Measurements from ENCODE around the gene SBF2. TPM values are rescaled to one million over a fixed set of nuclear protein-coding genes. Genes with fewer than 3 reads are reported as not detected.

Gene SBF2
- total RNA-seq, 3 donors from 2014 or later (not counting 1 experiment from before 2014, with no cell fraction given) = 25.2 to 26.9 (median 26.3) TPM

GRCh38 chr11:10328314-10329098 lies 34.5 kb upstream of the SBF2 start:
- Mint-ChIP-seq H3K36me3 (no peaks in the 10 kb centered on the region), H3K4me3 (no peak overlapping the region), H3K9me3 (no peaks in the 10 kb centered on the region), H3K27ac (no peak overlapping the region), H3K4me1 (no peaks in the 10 kb centered on the region), H3K27me3 (ENCODE audit: low read depth in 2 of 2) (peaks cover 17 to 21% of the 10 kb centered on the region in 2 donors)
- TF ChIP-seq CTCF (IDR thresholded peaks at IDR 0.05) = no peak
- no peak for DNase-seq
- Histone ChIP-seq H3K4me1 (ENCODE audit: control insufficient read depth, insufficient read depth, low read length) (no peaks in the 10 kb centered on the region), H3K4me3 (ENCODE audit: low read length) (no peak overlapping the region), H3K36me3 (ENCODE audit: control insufficient read depth, insufficient read depth, low read length) (no peaks in the 10 kb centered on the region), H3K27ac (ENCODE audit: low read length) (no peak overlapping the region), H3K27me3 (ENCODE audit: control insufficient read depth, insufficient read depth, low read length) (no peaks in the 10 kb centered on the region), H3K9me3 (ENCODE audit: control insufficient read depth, insufficient read depth, low read length) (no peaks in the 10 kb centered on the region)
- intact Hi-C loops (cut with micrococcal nuclease) = no loop called here
- 77% methylated on average over 3 of the region's 3 CpGs for WGBS (ENCODE audit: insufficient coverage)
- no peak for ATAC-seq

GRCh38 chr11:10327254-10327653 lies 33.2 kb upstream of the SBF2 start:
- Mint-ChIP-seq H3K36me3 (no peaks in the 10 kb centered on the region), H3K4me1 (no peaks in the 10 kb centered on the region), H3K9me3 (no peaks in the 10 kb centered on the region), H3K4me3 (no peak overlapping the region), H3K27ac (no peak overlapping the region), H3K27me3 (ENCODE audit: low read depth in 2 of 2) (peaks cover 23 to 27% of the 10 kb centered on the region in 2 donors)
- Histone ChIP-seq H3K27me3 (ENCODE audit: control insufficient read depth, insufficient read depth, low read length) (no peaks in the 10 kb centered on the region), H3K4me1 (ENCODE audit: control insufficient read depth, insufficient read depth, low read length) (no peaks in the 10 kb centered on the region), H3K4me3 (ENCODE audit: low read length) (no peak overlapping the region), H3K9me3 (ENCODE audit: control insufficient read depth, insufficient read depth, low read length) (no peaks in the 10 kb centered on the region), H3K27ac (ENCODE audit: low read length) (no peak overlapping the region), H3K36me3 (ENCODE audit: control insufficient read depth, insufficient read depth, low read length) (no peaks in the 10 kb centered on the region)
- intact Hi-C loops (cut with micrococcal nuclease) = no loop called here
- no peak for DNase-seq
- TF ChIP-seq CTCF (IDR thresholded peaks at IDR 0.05) = no peak
- no peak for ATAC-seq

- Histone ChIP-seq H3K4me1 (ENCODE audit: control insufficient read depth, insufficient read depth, low read length) (no peaks in the 10 kb centered on the region), H3K9me3 (ENCODE audit: control insufficient read depth, insufficient read depth, low read length) (no peaks in the 10 kb centered on the region), H3K36me3 (ENCODE audit: control insufficient read depth, insufficient read depth, low read length) (no peaks in the 10 kb centered on the region), H3K4me3 (ENCODE audit: low read length) (no peak overlapping the region), H3K27me3 (ENCODE audit: control insufficient read depth, insufficient read depth, low read length) (no peaks in the 10 kb centered on the region), H3K27ac (ENCODE audit: low read length) (no peak overlapping the region)
- TF ChIP-seq CTCF (IDR thresholded peaks at IDR 0.05) = no peak
- ATAC-seq (no peak), DNase-seq (no peak)
- Mint-ChIP-seq H3K9me3 (no peaks in the 10 kb centered on the region), H3K4me1 (no peaks in the 10 kb centered on the region), H3K4me3 (no peak overlapping the region), H3K27me3 (ENCODE audit: low read depth in 2 of 2) (peaks cover 19 to 27% of the 10 kb centered on the region in 2 donors), H3K36me3 (no peaks in the 10 kb centered on the region), H3K27ac (no peak overlapping the region)
- WGBS (ENCODE audit: insufficient coverage) = 86% methylated on average over 2 of the region's 2 CpGs
- intact Hi-C loops (cut with micrococcal nuclease) = no loop called here
Observed at GRCh38 chr11:10326012-10326964, 32.3 kb upstream of the SBF2 start.

Measured in natural killer cell (primary cell).